Measurements from ENCODE around the gene SLC1A4.
"Not testable (repeated sequence)": the region's sequence is repeated elsewhere in the genome, so short reads cannot be mapped to it uniquely, and the experiment has no call there.

The SLC1A4 gene

GRCh38 chr2:64998658-64999061, 9.5 kb downstream of the SLC1A4 start:
- no peak for TF ChIP-seq CTCF (conservative IDR thresholded peaks at IDR 0.05; ENCODE audit: low read depth)
- ChIA-PET CTCF (no interaction called here), POLR2A (ENCODE audit: low non-redundant PET) (no interaction called here)
- H3K27ac ChIP-seq: no peak overlapping the region
- DNase-seq (ENCODE audit: low spot score): no peak

- ChIA-PET CTCF (interaction anchor here (0.9 kb wide), 1 partner anchor 72 kb away, joined by 3 read pairs; no protein-coding TSS in a partner anchor), POLR2A (ENCODE audit: low non-redundant PET) (no interaction called here)
- no peak overlapping the region for H3K27ac ChIP-seq
- no peak for TF ChIP-seq CTCF (conservative IDR thresholded peaks at IDR 0.05; ENCODE audit: low read depth)
- no peak for DNase-seq (ENCODE audit: low spot score)
Measured at GRCh38 chr2:64999754-65000153, 10.6 kb downstream of the SLC1A4 start.

GRCh38 chr2:65000644-65001043, 11.4 kb downstream of the SLC1A4 start:
- no peak for TF ChIP-seq CTCF (conservative IDR thresholded peaks at IDR 0.05; ENCODE audit: low read depth)
- DNase-seq (ENCODE audit: low spot score): no peak
- no peak overlapping the region for H3K27ac ChIP-seq
- ChIA-PET POLR2A (ENCODE audit: low non-redundant PET) (no interaction called here), CTCF (no interaction called here)

GRCh38 chr2:65003037-65003436, 13.8 kb downstream of the SLC1A4 start:
- ChIA-PET POLR2A (ENCODE audit: low non-redundant PET) (no interaction called here), CTCF (interaction anchor here (0.6 kb wide), 1 partner anchor 271 kb away, joined by 3 read pairs; no protein-coding TSS in a partner anchor)
- H3K27ac ChIP-seq: no peak overlapping the region
- no peak for DNase-seq (ENCODE audit: low spot score)
- no peak for TF ChIP-seq CTCF (conservative IDR thresholded peaks at IDR 0.05; ENCODE audit: low read depth)

- POLR2A ChIA-PET (ENCODE audit: low non-redundant PET); CTCF ChIA-PET; H3K27ac ChIP-seq; DNase-seq (ENCODE audit: low spot score): not testable (repeated sequence)
Measured at GRCh38 chr2:65004232-65004631, 15.0 kb downstream of the SLC1A4 start.

- no peak overlapping the region for H3K27ac ChIP-seq
- no peak for DNase-seq (ENCODE audit: low spot score)
- no peak for TF ChIP-seq CTCF (conservative IDR thresholded peaks at IDR 0.05; ENCODE audit: low read depth)
- CTCF ChIA-PET: no interaction called here
- POLR2A ChIA-PET (ENCODE audit: low non-redundant PET): no interaction called here
Measured at GRCh38 chr2:65013776-65014175, 24.6 kb downstream of the SLC1A4 start.

GRCh38 chr2:65015731-65016130, 26.5 kb downstream of the SLC1A4 start:
- no peak for DNase-seq (ENCODE audit: low spot score)
- TF ChIP-seq CTCF (conservative IDR thresholded peaks at IDR 0.05; ENCODE audit: low read depth): no peak
- CTCF ChIA-PET: no interaction called here
- H3K27ac ChIP-seq: no peak overlapping the region
- POLR2A ChIA-PET (ENCODE audit: low non-redundant PET): no interaction called here

All from RWPE1 (cell line).